OCI-M2 (cell line): ENCODE data around the gene NUDT8.
A peak's percentile ranks its signal among the peaks of the same experiment; 100 is the strongest.
"Not testable (repeated sequence)": the region's sequence is repeated elsewhere in the genome, so short reads cannot be mapped to it uniquely, and the experiment has no call there.

ENCODE experiments used
- DNase-seq: peaks from one replicate; lab custom pipeline; 2025; ENCODE audit not compliant: unreplicated experiment; lab: John Stamatoyannopoulos, UW

Gene NUDT8

DNA sequence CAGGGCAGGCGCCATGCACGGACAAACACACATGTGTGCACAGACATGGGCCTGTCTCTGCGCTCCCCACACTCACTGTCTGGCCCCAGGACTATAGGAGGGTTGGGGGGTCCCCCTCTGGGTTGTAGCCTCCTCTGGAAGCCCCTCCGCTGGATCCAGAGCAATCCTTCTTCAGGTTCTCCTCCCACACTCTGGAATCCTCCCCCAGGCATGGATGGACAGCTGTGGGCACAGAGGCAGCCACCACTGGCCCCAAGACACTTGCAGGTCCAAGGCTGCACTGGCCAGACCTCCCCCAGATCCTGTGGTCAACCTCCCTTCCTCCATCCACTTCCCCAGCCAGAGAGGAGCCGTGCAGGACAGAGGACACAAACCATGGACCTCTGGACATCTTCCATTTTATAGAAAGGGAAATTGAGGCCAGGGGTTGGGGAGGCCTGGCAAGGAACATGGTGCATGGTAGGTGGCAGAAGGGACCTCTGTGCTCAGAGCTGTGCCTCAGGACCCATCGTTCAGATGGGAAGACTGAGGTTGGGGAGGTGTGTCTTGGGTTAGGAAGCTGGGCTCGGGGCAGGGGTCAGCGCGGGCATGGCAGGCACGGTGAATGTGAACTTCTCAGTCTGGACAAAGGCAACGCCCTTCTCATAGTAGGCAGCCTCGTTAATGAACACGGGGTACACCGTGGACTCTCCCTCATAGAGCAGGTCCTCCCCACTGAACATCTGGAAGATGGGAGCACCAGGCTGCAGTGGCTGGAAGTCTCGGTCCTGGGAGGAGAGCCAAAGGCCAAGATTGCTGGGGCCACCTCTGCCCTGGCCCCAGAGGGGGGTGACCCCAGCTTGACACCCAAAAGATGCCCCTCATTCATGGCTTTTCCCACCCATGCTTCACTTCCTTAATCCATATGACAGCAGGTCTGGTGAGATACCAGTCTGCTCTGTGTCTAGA lies 12.7 kb upstream of the NUDT8 start:
- DNase-seq: no peak

DNA sequence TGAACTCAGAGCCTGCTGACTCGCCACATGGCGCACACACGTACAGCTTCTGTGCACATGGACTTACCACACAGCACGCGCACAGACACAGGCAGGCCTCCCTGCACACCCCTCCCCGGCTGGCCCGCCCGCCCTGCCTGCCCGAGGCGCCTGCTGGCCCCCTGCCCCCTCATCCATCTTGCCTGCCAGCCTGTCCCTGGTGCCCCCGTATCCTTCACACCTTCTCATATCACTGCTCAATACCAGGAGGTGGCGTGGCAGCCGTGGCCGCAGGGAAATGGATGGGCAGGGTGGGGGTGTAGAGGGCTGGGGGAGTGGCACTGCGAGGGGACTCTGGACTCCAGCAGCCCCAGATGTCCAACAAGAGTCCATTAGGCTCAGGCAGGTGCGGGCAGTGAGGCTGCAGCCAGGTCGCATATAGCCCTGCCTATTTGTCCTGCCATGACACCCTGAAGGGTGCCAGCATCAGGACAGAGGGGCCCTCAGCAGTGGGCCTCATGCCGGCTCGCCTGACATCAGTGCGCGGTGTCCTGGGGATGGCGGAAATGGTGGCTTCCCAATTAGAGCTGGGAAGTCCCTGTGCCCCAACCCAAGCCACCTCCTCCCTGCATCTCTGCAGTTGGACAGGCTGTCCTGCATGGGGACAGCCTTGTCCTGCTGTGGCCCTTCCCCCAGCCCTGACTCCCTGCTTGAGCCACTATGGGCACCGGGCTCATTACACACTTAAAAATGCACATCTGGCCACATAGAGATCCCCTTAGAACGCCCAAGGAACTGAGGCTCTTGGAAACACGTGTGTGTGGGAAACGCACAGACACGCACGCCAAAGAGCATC lies 11.8 kb upstream of the NUDT8 start:
- no peak for DNase-seq

DNA sequence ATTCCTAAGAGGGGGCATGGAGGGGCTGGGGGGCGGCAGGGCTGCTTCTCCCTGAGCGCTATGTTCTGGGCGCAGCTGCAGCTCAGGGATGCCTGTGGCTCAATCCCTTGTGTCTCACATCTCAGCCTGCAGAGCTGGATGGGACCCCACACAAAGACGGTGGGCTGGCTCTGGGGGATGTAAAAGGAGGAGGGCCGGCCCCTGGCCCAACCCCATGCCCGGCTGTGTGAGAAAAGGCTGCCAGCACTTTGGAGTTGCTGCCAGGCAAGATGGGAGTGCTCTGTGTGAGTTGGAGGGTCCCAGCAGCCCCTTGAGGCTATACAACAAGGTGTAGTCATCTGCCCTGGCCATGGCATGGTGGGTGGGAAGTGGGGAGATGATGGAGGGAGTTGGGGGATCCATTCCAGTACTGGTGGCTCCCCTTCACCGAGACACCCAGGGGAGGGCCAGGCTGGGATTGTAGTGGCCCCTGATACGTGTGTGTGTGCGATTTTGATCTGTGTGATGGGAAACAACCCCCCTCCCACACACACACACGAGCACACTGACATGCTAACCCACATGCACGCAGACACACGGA lies 11.1 kb upstream of the NUDT8 start:
- no peak for DNase-seq

- no peak for DNase-seq
These were observed 10.5 kb upstream of the NUDT8 start for GRCh38 chr11:67640021-67640757.

DNA sequence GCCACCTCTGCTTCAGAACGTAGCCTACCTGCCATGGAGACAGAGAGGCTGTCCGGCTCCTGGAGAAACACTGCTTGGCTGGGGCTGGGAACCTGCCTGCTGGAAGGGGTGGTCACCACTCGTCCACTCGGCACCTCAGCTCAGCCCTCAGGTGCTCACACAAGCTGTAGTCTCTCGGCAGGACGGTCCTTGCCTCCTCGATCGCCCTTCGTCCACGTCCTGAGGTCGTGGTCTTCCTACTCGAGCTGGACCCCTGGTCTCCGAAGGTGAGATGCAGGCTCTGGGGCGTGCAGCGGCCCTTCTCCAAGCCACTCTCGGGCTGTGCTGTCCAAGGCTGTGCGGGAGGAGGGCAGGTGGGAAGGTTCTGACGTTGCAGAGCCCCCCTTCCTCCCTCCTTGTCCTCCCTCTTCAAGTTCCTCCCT lies 9.7 kb upstream of the NUDT8 start, which contains the start of gene TBX10:
Gene TBX10, minus strand, starts transcription at position 326 of the 422 bp plus-strand sequence. Its CDS starts 291 bp downstream, at position 35.
- DNase-seq: no peak

- no peak for DNase-seq
These were observed 9.0 kb upstream of the NUDT8 start for GRCh38 chr11:67638535-67639437.

DNA sequence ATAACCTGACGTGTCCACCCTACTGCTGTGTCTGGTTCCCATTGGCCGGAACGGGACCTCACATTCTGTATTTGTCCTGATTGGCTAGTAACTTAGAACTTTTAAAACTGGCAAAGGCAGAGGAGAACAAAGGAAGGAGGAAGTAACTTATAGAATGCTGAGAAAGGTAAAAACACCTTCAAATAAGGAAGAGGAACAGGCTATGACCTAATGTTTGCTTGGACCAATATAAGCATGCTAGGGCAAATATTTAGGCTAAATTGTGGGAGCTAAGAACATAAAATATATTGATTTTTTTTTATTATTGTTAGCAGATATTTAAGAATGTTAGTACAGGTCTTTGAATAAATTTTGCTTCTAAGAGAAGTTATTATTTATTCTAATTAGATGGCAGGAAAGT lies 7.7 kb upstream of the NUDT8 start:
- not testable (repeated sequence) for DNase-seq

GRCh38 chr11:67636962-67637361 lies 7.2 kb upstream of the NUDT8 start:
- no peak for DNase-seq

DNA sequence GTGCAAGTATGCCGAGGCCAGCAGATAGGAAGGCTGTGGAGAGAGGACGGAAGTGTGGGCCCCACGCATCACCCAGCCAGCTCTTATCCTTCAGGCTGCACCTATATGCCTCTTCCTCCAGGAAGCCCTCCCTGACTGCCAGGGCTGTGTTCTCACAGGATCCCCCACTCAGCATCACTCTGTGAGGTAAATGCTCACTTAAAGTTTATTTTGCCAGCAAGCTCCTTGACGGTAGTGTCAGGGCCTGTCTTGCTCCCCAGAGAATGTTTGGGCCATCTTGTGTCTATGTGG lies 5.4 kb upstream of the NUDT8 start:
- no peak for DNase-seq

GRCh38 chr11:67634366-67635230 lies 4.9 kb upstream of the NUDT8 start:
- DNase-seq: no peak

DNA sequence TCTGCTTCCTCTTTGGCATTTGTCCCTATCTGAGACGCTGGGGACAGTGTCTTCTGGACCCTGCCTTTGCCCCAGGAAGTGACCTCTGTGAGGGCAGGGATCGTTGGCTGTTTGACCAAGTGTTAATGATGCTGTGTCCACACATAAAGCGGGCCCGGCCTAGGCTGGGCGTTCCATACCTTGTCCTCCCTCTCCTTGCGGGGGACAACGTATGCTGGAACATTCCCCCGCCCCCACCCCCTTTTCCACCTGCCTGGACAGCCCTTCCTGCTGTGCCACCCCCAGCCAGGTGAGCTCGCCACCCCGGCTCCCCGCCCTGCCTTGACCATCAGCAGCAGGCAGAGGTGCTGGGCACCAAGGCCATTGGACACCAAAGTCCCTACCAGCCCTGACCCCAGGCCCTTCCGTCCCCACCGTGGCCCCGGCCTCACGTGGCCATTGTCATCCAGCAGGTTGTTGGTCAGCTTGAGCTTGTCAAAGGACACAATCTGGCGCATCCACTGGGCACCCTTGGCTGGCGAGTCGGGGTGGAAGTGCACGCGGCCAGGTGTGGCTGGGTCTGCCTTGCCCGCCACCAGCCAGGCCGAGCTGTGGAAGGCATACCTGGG lies 4.1 kb upstream of the NUDT8 start:
- DNase-seq: no peak

DNA sequence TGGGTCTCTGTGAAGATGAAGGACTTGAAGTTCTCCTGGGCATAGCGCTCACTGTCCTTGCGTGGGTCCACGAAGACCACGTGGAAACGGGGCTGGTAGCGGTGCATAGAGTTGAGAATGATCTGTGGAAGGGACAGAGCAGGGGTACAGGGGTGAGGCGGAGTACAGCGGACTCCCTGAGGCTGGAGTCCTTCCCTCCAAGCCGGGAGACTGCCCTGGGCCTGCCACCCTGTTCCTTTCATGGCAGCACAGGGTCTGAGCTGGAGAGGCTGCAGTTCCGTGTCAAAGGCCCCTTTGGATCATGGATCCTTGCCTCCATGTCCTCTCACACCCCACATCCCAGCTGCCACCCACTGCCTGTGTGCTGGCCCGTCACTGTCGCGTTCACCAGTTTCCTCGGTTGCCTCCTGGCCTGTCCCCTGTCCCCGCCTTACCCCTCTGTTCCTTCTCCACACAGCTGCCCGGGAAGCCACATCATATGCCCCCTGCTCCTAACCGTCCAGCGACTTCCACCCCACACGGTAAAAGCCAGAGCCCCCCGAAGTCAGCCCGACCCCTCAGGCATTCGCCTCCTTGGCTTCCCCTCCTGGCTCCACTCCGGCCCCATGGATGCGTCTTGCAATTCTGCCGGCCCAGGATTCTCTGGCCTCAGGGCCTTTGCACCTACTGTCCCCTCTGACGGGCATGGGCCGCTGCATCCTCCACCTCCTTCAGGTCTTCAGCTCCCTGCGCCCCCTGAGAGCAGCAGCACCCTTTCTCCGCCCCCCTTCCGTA lies 3.4 kb upstream of the NUDT8 start:
- no peak for DNase-seq

GRCh38 chr11:67632175-67632981 lies 2.6 kb upstream of the NUDT8 start:
- DNase-seq: no peak

DNA sequence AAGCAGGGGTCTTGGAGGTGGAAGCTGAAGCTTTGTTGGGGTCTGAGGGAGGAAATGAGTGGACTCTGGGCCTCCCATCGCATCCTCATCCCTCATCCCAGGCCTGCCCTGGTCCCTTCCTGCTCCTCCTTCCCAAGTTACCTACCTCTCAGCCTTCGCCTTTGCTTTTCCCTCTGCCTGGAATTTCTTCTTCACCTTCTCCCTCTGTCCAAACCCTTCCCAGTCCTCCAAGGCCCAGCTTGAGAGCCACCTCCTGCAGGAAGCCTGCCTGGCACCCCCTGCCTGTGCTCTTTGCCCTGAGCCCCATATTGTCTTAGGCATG lies 2.1 kb upstream of the NUDT8 start:
- DNase-seq: no peak

DNA sequence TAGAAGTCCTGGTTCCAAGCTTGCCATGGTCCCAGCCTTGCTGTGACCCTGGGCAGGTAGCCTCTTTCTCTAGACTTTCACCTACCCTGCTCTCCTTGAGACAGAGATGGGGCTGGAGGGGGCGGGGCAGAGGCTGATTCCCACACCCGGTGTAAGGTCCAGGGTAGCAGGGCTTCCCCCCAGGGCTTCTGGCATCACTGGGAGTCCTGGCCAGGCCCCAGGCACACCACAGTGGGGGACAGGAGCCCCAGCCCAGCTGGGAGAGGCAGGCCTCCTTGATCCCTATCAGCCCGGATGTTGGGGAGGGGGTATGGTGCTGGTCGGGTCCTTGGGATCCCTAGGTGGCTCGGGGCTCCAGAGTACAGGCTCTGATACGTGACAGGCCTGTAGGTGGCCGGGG lies 1.7 kb upstream of the NUDT8 start:
- no peak for DNase-seq

GRCh38 chr11:67630943-67631331 lies 1.2 kb upstream of the NUDT8 start:
- no peak for DNase-seq

DNA sequence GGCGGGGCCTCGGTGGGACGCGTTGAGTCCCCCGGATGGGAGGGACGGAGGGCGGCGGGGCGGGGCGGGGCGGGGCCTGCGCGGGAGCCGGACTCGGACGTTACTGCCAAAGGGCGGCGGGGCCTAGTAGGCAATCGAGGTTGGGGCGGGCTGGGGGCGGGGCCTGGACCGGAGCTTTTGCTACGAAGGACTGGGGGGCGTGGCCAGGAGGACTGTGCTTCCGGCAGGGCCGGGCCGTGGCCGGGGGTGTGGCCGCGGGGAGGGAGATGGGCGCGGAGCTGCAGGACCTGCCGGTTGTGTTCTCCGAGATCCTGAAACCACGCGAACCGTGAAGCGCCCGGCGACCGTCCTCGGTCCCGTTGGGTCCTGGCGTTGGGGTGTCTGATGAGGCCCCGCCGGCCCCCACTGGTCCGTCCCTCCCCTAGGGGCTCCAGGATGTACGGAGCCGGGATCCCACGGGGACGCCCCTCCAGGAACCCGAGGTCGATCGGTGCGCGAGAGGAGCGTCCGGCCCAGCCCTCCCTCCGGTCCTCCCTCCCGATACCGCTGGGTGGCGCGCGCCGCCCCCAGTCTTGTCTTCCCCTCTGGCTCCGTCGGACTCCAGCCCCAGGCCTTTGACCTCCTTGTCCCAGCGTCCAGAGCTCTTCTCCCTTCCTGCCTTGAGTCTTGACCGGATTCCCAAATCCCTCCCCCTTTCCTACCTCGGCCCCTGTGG lies 648 bp upstream of the NUDT8 start:
- DNase-seq: peak; percentile 71
